HG02678 (cell line): ENCODE measurements around the gene TANK.
"Not testable (repeated sequence)": the region's sequence is repeated elsewhere in the genome, so short reads cannot be mapped to it uniquely, and the experiment has no call there.

Source experiments
- ATAC-seq: cut with Tn5 transposase; IDR thresholded peaks from one replicate; pipeline ENCODE4 v1.9.1; 2021; ENCODE audit warnings: mild to moderate bottlenecking, moderate library complexity; ENCODE audit not compliant: unreplicated experiment

TANK gene

GRCh38 chr2:161165811-161166210, 5.6 kb downstream of the TANK start:
- no peak for ATAC-seq

- peak; percentile 82 for ATAC-seq
Measured at GRCh38 chr2:161166538-161167409, 6.5 kb downstream of the TANK start.

- ATAC-seq, result no peak
Measured at GRCh38 chr2:161169335-161169734, 9.1 kb downstream of the TANK start.

- no peak for ATAC-seq
Measured at GRCh38 chr2:161170377-161170776, 10.1 kb downstream of the TANK start.

- ATAC-seq, result no peak
Measured at GRCh38 chr2:161170958-161171932, 11.0 kb downstream of the TANK start.

- peak; percentile 74 for ATAC-seq
Measured at GRCh38 chr2:161172901-161173540, 12.8 kb downstream of the TANK start.

- no peak for ATAC-seq
Measured at GRCh38 chr2:161173541-161174194, 13.4 kb downstream of the TANK start.

- ATAC-seq, result no peak
Measured at GRCh38 chr2:161177969-161178368, 17.7 kb downstream of the TANK start.

- ATAC-seq, result no peak
Measured at GRCh38 chr2:161178756-161179155, 18.5 kb downstream of the TANK start.

GRCh38 chr2:161190050-161190449, 29.8 kb downstream of the TANK start:
- ATAC-seq, result no peak

- not testable (repeated sequence) for ATAC-seq
Measured at GRCh38 chr2:161195602-161196001, 35.4 kb downstream of the TANK start.

- ATAC-seq, result peak; percentile 76
Measured at GRCh38 chr2:161199912-161200701, 39.9 kb downstream of the TANK start.

- ATAC-seq, result no peak
Measured at GRCh38 chr2:161204846-161205245, 44.6 kb downstream of the TANK start.

GRCh38 chr2:161206471-161207032, 46.3 kb downstream of the TANK start:
- ATAC-seq, result no peak

GRCh38 chr2:161207941-161208340, 47.7 kb downstream of the TANK start:
- ATAC-seq, result no peak

- ATAC-seq, result no peak
Measured at GRCh38 chr2:161208527-161209139, 48.4 kb downstream of the TANK start.

- ATAC-seq, result no peak
Measured at GRCh38 chr2:161209902-161210301, 49.7 kb downstream of the TANK start.

- no peak for ATAC-seq
Measured at GRCh38 chr2:161217597-161218185, 57.5 kb downstream of the TANK start.

GRCh38 chr2:161219211-161219610, 59.0 kb downstream of the TANK start:
- ATAC-seq, result no peak
